ENCODE results near the gene C20orf204.

Gene C20orf204

DNA sequence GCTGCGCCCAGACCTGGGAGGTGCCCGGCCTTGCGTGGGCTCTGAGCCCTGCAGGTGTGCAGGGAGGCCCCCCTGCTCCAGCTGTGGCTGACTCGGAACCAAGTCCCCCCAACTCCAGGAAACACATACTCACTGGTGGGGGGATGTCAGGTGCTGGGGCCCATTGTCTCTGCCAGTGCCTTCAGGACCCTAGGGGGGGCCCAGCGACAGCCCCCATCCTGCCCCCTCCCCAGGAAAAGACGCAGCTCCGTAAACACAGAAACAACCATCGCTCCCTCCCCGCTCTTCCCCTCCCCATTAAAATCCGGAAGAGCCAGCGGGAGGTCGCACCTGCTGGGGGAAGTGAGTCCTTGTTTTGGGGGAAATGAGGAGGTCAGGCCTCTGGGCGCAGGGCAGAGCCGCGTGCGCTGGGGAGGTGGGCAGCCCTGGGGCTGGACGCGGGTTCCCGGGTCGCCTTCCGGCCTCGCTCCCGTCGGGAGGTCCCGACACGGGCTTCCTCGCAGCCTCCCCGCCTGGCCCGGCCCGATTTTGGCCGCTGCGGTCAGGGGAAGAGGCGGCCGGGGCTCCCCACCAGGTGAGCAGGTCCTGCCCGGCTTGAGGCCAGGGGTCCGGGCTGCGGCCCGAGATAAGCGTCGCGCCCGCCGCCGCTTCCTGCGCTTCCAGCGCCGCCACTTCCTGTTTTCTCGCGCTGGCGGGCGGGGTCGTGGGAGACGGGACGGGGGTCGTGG is 6.2 kb downstream of the C20orf204 start:
- DNase-seq (ENCODE audit: low read depth), result no peak
- H3K4me3 ChIP-seq (ENCODE audit: low read depth, low read length), result 0 out of 2 replicates have a peak overlapping the region, but pooled peaks have one; percentile 2
- TF ChIP-seq, protein P1, sequence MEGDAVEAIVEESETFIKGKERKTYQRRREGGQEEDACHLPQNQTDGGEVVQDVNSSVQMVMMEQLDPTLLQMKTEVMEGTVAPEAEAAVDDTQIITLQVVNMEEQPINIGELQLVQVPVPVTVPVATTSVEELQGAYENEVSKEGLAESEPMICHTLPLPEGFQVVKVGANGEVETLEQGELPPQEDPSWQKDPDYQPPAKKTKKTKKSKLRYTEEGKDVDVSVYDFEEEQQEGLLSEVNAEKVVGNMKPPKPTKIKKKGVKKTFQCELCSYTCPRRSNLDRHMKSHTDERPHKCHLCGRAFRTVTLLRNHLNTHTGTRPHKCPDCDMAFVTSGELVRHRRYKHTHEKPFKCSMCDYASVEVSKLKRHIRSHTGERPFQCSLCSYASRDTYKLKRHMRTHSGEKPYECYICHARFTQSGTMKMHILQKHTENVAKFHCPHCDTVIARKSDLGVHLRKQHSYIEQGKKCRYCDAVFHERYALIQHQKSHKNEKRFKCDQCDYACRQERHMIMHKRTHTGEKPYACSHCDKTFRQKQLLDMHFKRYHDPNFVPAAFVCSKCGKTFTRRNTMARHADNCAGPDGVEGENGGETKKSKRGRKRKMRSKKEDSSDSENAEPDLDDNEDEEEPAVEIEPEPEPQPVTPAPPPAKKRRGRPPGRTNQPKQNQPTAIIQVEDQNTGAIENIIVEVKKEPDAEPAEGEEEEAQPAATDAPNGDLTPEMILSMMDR (IDR thresholded peaks at IDR 0.05; ENCODE audit: control insufficient read depth, extremely low read depth, insufficient read depth), result no peak

DNA sequence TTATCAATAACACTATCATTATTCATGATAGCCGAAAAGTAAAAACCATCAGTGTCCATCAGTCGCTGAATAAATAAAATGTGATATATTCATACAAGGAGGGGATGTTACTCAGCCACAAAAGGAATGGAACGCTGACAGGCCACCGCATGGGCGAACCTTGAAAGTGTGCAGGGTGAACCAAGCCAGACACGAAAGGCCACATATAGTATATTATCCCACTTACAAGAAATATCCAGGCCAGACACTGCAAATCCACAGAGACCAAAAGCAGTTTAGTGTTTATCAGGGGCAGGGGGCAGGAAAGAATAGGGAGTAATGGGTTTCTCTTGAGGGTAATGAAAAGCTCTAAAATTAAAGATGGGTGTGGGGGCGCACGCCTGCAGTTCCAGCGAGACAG is 7.8 kb downstream of the C20orf204 start:
- no peak for DNase-seq (ENCODE audit: low read depth)
- no peak overlapping the region for H3K4me3 ChIP-seq (ENCODE audit: low read depth, low read length)
- TF ChIP-seq, protein P1 (IDR thresholded peaks at IDR 0.05; ENCODE audit: control insufficient read depth, extremely low read depth, insufficient read depth), result no peak

DNA sequence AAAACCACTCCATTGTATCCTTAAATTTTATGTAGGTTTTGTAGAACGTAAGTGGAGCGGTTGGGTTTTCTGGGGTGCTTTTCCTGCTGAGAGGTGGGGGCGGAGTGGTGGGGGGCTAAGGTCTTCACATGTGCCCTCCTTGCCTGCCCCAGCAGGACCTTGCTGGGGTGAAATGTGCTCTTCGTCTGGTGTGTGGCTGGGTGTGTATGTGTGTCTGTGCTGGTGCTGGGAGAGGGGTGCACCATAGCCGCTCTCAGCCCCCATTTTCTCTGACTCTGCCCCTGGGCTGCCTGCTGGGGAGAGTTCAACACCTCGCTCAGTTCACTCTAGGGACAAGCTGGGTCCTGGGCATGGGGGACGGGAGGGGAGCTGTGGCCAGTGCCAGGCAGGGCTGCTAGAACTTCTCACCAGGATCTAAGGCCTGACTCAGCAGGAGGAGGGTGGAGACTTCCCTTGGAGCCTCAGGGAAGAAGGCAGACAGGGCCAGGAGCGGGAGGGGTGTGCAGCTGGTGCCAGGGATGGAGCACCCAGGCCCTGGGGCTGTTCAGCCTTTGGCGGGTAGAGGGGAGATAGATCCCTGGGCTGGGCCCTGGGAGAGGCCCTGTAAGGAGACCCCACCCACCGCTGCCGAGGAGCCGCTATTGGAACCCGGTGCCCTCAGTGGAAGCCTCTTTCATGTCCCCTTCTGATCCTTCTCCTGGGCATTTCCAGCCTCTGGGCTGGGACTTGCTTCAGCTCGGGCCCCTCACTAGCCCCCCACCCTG is 8.7 kb downstream of the C20orf204 start:
- H3K4me3 ChIP-seq (ENCODE audit: low read depth, low read length), result no peak overlapping the region
- TF ChIP-seq, protein P1 (IDR thresholded peaks at IDR 0.05; ENCODE audit: control insufficient read depth, extremely low read depth, insufficient read depth), result no peak

DNA sequence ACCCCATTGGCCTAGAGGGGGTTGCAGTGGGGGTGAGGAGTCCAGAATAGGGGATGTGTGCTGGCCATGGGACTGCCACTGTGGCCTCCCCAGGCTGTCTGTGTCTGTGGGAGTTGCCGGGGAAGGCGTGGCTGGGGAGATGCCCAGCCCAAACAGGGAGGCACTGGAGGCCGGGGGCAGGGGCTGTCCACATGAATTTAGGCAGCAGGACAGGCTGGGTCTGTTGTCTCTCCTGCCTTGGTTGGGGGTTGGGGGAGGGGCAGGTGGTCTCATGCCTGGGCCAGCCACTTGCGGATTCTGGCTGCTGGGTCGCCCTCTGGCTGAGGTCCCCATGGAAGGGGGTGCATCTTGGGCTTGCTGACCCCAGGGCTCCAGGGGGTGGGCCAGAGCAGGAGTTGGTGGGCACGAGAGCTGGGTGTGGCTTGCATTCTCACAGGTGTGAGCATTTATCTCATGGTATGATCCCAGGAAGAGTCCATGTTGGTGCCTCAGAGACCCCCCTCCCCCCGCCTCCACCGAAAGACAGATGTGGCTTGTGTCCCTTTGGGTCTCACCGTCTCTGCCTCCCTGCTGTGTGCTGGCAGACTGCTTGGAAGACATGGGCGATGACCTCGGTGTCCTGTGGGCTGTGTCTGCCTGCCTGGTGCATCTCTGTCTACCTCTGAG is 9.5 kb downstream of the C20orf204 start:
- no peak for DNase-seq (ENCODE audit: low read depth)
- H3K4me3 ChIP-seq (ENCODE audit: low read depth, low read length), result no peak overlapping the region
- TF ChIP-seq, protein P1 (IDR thresholded peaks at IDR 0.05; ENCODE audit: control insufficient read depth, extremely low read depth, insufficient read depth), result no peak

More for the DNA sequence above, 8.7 kb downstream of the C20orf204 start:
- DNase-seq (ENCODE audit: low read depth), result no peak

DNA sequence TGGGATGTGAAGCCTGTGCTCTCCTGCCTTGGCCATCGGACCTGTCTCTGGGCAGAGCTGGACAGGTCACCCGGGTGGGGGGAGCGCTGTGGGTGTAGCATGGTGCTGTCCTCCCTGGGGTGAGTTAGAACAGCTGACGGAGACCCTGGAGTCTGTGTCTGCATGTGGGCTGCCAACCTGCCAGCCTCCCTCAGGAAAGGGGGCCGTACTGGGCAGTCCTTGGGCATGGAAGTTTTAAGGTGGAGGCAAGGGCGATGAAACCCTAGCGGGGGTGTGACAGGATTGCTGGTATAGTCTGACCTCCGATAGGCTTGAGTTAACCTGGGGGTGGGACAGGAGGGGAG is 11.0 kb downstream of the C20orf204 start:
- TF ChIP-seq, protein P1 (IDR thresholded peaks at IDR 0.05; ENCODE audit: control insufficient read depth, extremely low read depth, insufficient read depth), result no peak
- no peak overlapping the region for H3K4me3 ChIP-seq (ENCODE audit: low read depth, low read length)
- DNase-seq (ENCODE audit: low read depth), result no peak

DNA sequence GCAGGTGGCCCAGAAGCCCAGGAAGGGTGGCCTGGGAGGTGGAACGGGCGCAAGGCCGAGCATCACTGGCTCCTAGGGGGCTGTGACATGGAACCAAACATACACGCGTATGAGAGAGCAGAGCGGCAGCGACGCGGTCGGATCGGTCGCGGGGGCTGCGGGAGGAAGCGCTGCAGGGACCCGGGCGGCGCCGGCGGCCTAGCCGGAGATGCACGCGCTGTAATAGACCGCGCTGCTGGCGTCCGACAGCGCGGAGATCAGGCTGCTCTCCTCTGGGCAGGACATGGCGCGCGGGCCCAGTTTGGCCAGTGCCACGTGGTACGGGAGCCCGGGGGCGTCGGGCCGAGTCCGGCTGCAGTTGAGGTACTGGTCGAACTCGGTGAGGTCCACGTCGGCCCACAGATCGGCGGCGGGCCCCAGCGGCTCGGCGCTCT is 12.0 kb downstream of the C20orf204 start:
- no peak overlapping the region for H3K4me3 ChIP-seq (ENCODE audit: low read depth, low read length)
- TF ChIP-seq, protein P1 (IDR thresholded peaks at IDR 0.05; ENCODE audit: control insufficient read depth, extremely low read depth, insufficient read depth), result no peak

More for the DNA sequence above, 12.0 kb downstream of the C20orf204 start:
- DNase-seq (ENCODE audit: low read depth), result no peak
